Neural progenitor cell (in vitro differentiated cells): Measurements from ENCODE around the gene MPP4. TPM values are rescaled to one million over a fixed set of nuclear protein-coding genes. Genes with fewer than 3 reads are reported as not detected.
A peak's percentile ranks its signal among the peaks of the same experiment; 100 is the strongest.

Source experiments
- DNase-seq: peaks from one replicate; pipeline ENCODE4 v3.0.0-alpha.2; 2016; ENCODE audit warnings: low spot score
- H2AFZ ChIP-seq: fragments of 200-600 bp; sonication (generic); replicated peaks from 2 replicates; pipeline ENCODE4 v1.6.1; 2016; ENCODE audit warnings: antibody characterized with exemption
- H3F3A ChIP-seq: fragments of 200-600 bp; sonication (generic); 2 replicates; pipeline ENCODE4 v1.6.1; 2016; ENCODE audit warnings: antibody characterized with exemption, low read depth
- H3K27ac ChIP-seq: fragments of 200-600 bp; sonication (generic); 2 replicates; pipeline ENCODE4 v1.5.1; 2016; ENCODE audit warnings: mild to moderate bottlenecking
- H3K27me3 ChIP-seq: fragments of 200-600 bp; sonication (generic); 2 replicates; pipeline ENCODE4 v1.6.1; 2016; ENCODE audit warnings: mild to moderate bottlenecking, moderate library complexity
- H3K36me3 ChIP-seq: fragments of 200-600 bp; sonication (generic); 2 replicates; pipeline ENCODE4 v1.5.1; 2016
- H3K4me1 ChIP-seq: fragments of 200-600 bp; sonication (generic); 2 replicates; pipeline ENCODE4 v1.6.1; 2016; ENCODE audit warnings: mixed run types
- H3K4me2 ChIP-seq: fragments of 200-600 bp; sonication (generic); 2 replicates; pipeline ENCODE4 v1.6.1; 2016
- H3K4me3 ChIP-seq: fragments of 200-600 bp; sonication (generic); 2 replicates; pipeline ENCODE4 v1.5.1; 2016
- H3K79me2 ChIP-seq: fragments of 200-600 bp; sonication (generic); 2 replicates; pipeline ENCODE4 v1.6.1; 2016; ENCODE audit warnings: low read depth
- H3K9ac ChIP-seq: fragments of 200-600 bp; sonication (generic); 2 replicates; pipeline ENCODE4 v1.6.1; 2016
- H3K9me3 ChIP-seq: fragments of 200-600 bp; sonication (generic); 2 replicates; pipeline ENCODE4 v1.5.1; 2016; ENCODE audit warnings: low read depth
- H4K20me1 ChIP-seq: fragments of 200-600 bp; sonication (generic); 2 replicates; pipeline ENCODE4 v1.6.1; 2016; ENCODE audit warnings: low read depth
- H3K27ac Mint-ChIP-seq: 3 replicates; pipeline ENCODE4 v1.8.0; 2021; ENCODE audit warnings: mixed read lengths
- H3K27me3 Mint-ChIP-seq: 2 replicates; pipeline ENCODE4 v1.8.0; 2022; ENCODE audit warnings: low read depth, mild to moderate bottlenecking, inconsistent platforms, moderate library complexity, mixed read lengths; ENCODE audit not compliant: insufficient read depth
- H3K36me3 Mint-ChIP-seq: 3 replicates; pipeline ENCODE4 v1.8.0; 2021; ENCODE audit warnings: mixed read lengths
- H3K4me1 Mint-ChIP-seq: 3 replicates; pipeline ENCODE4 v1.8.0; 2021; ENCODE audit warnings: mixed read lengths
- H3K4me3 Mint-ChIP-seq: 3 replicates; pipeline ENCODE4 v1.8.0; 2021; ENCODE audit warnings: mild to moderate bottlenecking, moderate library complexity, mixed read lengths
- H3K9me3 Mint-ChIP-seq: 3 replicates; pipeline ENCODE4 v1.8.0; 2020; ENCODE audit warnings: mixed read lengths
- CTCF ChIP-seq: fragments of 200-600 bp; sonication (generic); IDR thresholded peaks from 2 replicates; pipeline ENCODE4 v1.5.1; 2017; ENCODE audit warnings: antibody characterized with exemption, mild to moderate bottlenecking
- EZH2 ChIP-seq: fragments of 200-600 bp; sonication (generic); IDR thresholded peaks from 2 replicates; pipeline ENCODE4 v1.6.1; 2017; ENCODE audit warnings: antibody characterized with exemption, mild to moderate bottlenecking, moderate library complexity
- EZH2phosphoT487 ChIP-seq: fragments of 200-600 bp; sonication (generic); IDR thresholded peaks from 2 replicates; pipeline ENCODE4 v1.6.1; 2017; ENCODE audit warnings: antibody characterized with exemption
- total RNA-seq: library from RNA; depleted of rRNA; stranded (reverse); fragments of >200 nt; gene quantifications from 2 replicates; pipeline ENCODE4 v1.2.3, GENCODE V29; 2015; ENCODE audit warnings: low replicate concordance

The MPP4 gene
- total RNA-seq, 1 donor from 2014 or later: not detected

DNA sequence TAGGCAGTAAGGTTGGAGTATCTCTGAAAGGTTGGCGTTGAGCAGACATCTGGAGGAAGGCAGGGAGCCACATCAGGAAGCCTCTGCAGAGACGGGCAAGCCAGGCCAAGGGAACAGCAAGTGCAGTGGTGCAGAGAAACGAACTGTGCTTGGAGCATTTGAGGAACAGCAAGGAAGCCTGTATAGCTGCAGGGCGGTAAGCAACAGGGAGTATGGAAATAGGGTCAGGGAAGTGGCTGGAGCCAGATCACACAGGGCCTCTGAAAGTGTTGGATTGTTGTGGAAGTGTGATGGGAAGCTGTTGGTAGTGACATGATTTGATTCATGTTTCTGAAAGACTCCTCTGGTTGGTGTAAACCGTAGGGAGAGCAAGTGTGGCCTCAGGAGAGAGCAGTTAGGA lies 41.7 kb downstream of the MPP4 start:
- Histone ChIP-seq H3K27ac (no peak overlapping the region), H4K20me1 (no peaks in the 10 kb centered on the region), H3K4me3 (no peak overlapping the region), H3K9ac (no peak overlapping the region), H3K79me2 (no peaks in the 10 kb centered on the region), H3K4me2 (no peak overlapping the region), H3F3A (no peaks in the 10 kb centered on the region), H3K9me3 (no peaks in the 10 kb centered on the region), H3K27me3 (no peaks in the 10 kb centered on the region), H3K36me3 (no peaks in the 10 kb centered on the region), H2AFZ (peak overlapping the region; percentile 34), H3K4me1 (no peaks in the 10 kb centered on the region)
- Mint-ChIP-seq H3K4me1 (no peaks in the 10 kb centered on the region), H3K9me3 (no peaks in the 10 kb centered on the region), H3K27me3 (peaks cover 2% of the 10 kb centered on the region), H3K27ac (no peak overlapping the region), H3K4me3 (no peak overlapping the region), H3K36me3 (no peaks in the 10 kb centered on the region)
- DNase-seq: no peak
- TF ChIP-seq CTCF (no peak), EZH2 (no peak), EZH2phosphoT487 (no peak)

GRCh38 chr2:201656102-201656501 lies 42.3 kb downstream of the MPP4 start:
- no peak overlapping the region for H3K27ac ChIP-seq
- no peak for TF ChIP-seq EZH2phosphoT487
- TF ChIP-seq EZH2: no peak
- no peak for TF ChIP-seq CTCF
- no peaks in the 10 kb centered on the region for H4K20me1 ChIP-seq
- H3F3A ChIP-seq: no peaks in the 10 kb centered on the region
- H3K4me3 Mint-ChIP-seq: no peak overlapping the region
- H3K9ac ChIP-seq: no peak overlapping the region
- no peaks in the 10 kb centered on the region for H3K36me3 Mint-ChIP-seq
- no peaks in the 10 kb centered on the region for H3K36me3 ChIP-seq
- no peaks in the 10 kb centered on the region for H3K9me3 ChIP-seq
- peaks cover 2% of the 10 kb centered on the region for H3K27me3 Mint-ChIP-seq
- H2AFZ ChIP-seq: no peak overlapping the region
- no peaks in the 10 kb centered on the region for H3K4me1 ChIP-seq
- H3K27me3 ChIP-seq: no peaks in the 10 kb centered on the region
- no peak for DNase-seq
- H3K4me3 ChIP-seq: no peak overlapping the region
- H3K4me1 Mint-ChIP-seq: no peaks in the 10 kb centered on the region
- H3K27ac Mint-ChIP-seq: no peak overlapping the region
- H3K9me3 Mint-ChIP-seq: no peaks in the 10 kb centered on the region
- H3K4me2 ChIP-seq: no peak overlapping the region
- H3K79me2 ChIP-seq: no peaks in the 10 kb centered on the region

- Histone ChIP-seq H3K27me3 (no peaks in the 10 kb centered on the region), H4K20me1 (no peaks in the 10 kb centered on the region), H3K4me2 (no peak overlapping the region), H2AFZ (no peak overlapping the region), H3K27ac (no peak overlapping the region), H3K9ac (no peak overlapping the region), H3K4me1 (no peaks in the 10 kb centered on the region), H3K36me3 (no peaks in the 10 kb centered on the region), H3F3A (no peaks in the 10 kb centered on the region), H3K79me2 (no peaks in the 10 kb centered on the region), H3K4me3 (no peak overlapping the region), H3K9me3 (no peaks in the 10 kb centered on the region)
- Mint-ChIP-seq H3K4me1 (no peaks in the 10 kb centered on the region), H3K36me3 (no peaks in the 10 kb centered on the region), H3K27me3 (peaks cover 2% of the 10 kb centered on the region), H3K4me3 (no peak overlapping the region), H3K27ac (no peak overlapping the region), H3K9me3 (no peaks in the 10 kb centered on the region)
- DNase-seq: no peak
- no peak for TF ChIP-seq CTCF
- no peak for TF ChIP-seq EZH2phosphoT487
- no peak for TF ChIP-seq EZH2
Measured at GRCh38 chr2:201654616-201655384, 43.6 kb downstream of the MPP4 start.
